ENCODE results near the gene PLXNA4.

The PLXNA4 gene

GRCh38 chr7:132537456-132538145 is 38.7 kb downstream of the PLXNA4 start:
- in situ Hi-C loops (cut with HindIII; ENCODE audit: low sequenced_read_pairs) = no loop called here
- no peak for DNase-seq (ENCODE audit: low read depth, low spot score)
- no peak overlapping the region for H3K4me3 ChIP-seq (ENCODE audit: low read depth, low read length)
- TF ChIP-seq CTCF (IDR thresholded peaks at IDR 0.05; ENCODE audit: low read depth, low read length) = no peak

GRCh38 chr7:132536654-132537395 is 39.4 kb downstream of the PLXNA4 start:
- in situ Hi-C loops (cut with HindIII; ENCODE audit: low sequenced_read_pairs) = no loop called here
- peak; percentile 37 for DNase-seq (ENCODE audit: low read depth, low spot score)
- TF ChIP-seq CTCF (IDR thresholded peaks at IDR 0.05; ENCODE audit: low read depth, low read length) = no peak
- no peak overlapping the region for H3K4me3 ChIP-seq (ENCODE audit: low read depth, low read length)

- in situ Hi-C loops (cut with HindIII; ENCODE audit: low sequenced_read_pairs) = no loop called here
- no peak overlapping the region for H3K4me3 ChIP-seq (ENCODE audit: low read depth, low read length)
- no peak for TF ChIP-seq CTCF (IDR thresholded peaks at IDR 0.05; ENCODE audit: low read depth, low read length)
- no peak for DNase-seq (ENCODE audit: low read depth, low spot score)
Observed at GRCh38 chr7:132533916-132534315, 42.4 kb downstream of the PLXNA4 start.

- in situ Hi-C loops (cut with HindIII; ENCODE audit: low sequenced_read_pairs) = no loop called here
- no peak for DNase-seq (ENCODE audit: low read depth, low spot score)
- no peak for TF ChIP-seq CTCF (IDR thresholded peaks at IDR 0.05; ENCODE audit: low read depth, low read length)
Observed at GRCh38 chr7:132532281-132532680, 44.0 kb downstream of the PLXNA4 start.

GRCh38 chr7:132531562-132531961 is 44.7 kb downstream of the PLXNA4 start:
- H3K4me3 ChIP-seq (ENCODE audit: low read depth, low read length) = no peak overlapping the region
- in situ Hi-C loops (cut with HindIII; ENCODE audit: low sequenced_read_pairs) = no loop called here
- no peak for DNase-seq (ENCODE audit: low read depth, low spot score)
- TF ChIP-seq CTCF (IDR thresholded peaks at IDR 0.05; ENCODE audit: low read depth, low read length) = no peak

More at GRCh38 chr7:132532281-132532680, 44.0 kb downstream of the PLXNA4 start:
- H3K4me3 ChIP-seq (ENCODE audit: low read depth, low read length) = no peak overlapping the region

- TF ChIP-seq CTCF (IDR thresholded peaks at IDR 0.05; ENCODE audit: low read depth, low read length) = no peak
- in situ Hi-C loops (cut with HindIII; ENCODE audit: low sequenced_read_pairs) = no loop called here
- H3K4me3 ChIP-seq (ENCODE audit: low read depth, low read length) = no peak overlapping the region
- no peak for DNase-seq (ENCODE audit: low read depth, low spot score)
Observed at GRCh38 chr7:132528695-132529094, 47.6 kb downstream of the PLXNA4 start.

Measured in astrocyte of the spinal cord (primary cell).